ENCODE measurements around the gene URI1. TPM values are rescaled to one million over a fixed set of nuclear protein-coding genes. Genes with fewer than 3 reads are reported as not detected.

The URI1 gene
- total RNA-seq, 4 donors from 2014 or later: 59.1 to 125 (median 67.6) TPM

- H3K4me3 ChIP-seq: no peak overlapping the region
- intact Hi-C loops (cut with DNase I; ENCODE audit: low total_unique reads): no loop called here
- H3K9me3 ChIP-seq: no peaks in the 10 kb centered on the region
- TF ChIP-seq CTCF (IDR thresholded peaks at IDR 0.05) (no peak), POLR2A (IDR thresholded peaks at IDR 0.05) (no peak)
- no peaks in the 10 kb centered on the region for H3K27me3 ChIP-seq
- no peaks in the 10 kb centered on the region for H3K36me3 ChIP-seq
- no peak overlapping the region for H3K27ac ChIP-seq
- no peak for DNase-seq
- H3K4me1 ChIP-seq: peaks cover 15 to 17% of the 10 kb centered on the region in 2 donors
Measured at GRCh38 chr19:29966588-29967249, 24.7 kb downstream of the URI1 start.

DNA sequence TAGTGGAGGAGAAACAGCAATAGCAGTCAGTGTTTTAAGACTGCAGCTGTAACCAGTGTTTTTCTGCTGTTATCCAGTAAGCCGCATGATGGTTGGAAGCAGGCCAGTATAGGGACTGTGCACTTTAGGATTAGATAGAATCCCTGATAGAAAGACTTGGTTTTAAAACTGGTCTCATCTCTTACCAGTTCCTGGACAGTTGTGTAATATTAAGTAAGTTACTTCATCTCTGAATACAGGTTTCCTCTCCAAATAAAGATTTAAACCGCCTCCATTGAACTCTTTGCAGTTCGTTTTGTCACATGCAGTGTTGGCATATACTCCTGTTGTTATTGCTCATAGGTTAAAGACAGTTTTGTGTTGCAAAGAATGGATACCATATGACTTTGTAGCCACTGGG, 25.6 kb downstream of the URI1 start:
- no peaks in the 10 kb centered on the region for H3K36me3 ChIP-seq
- TF ChIP-seq POLR2A (IDR thresholded peaks at IDR 0.05): no peak
- TF ChIP-seq CTCF (IDR thresholded peaks at IDR 0.05): no peak
- no peaks in the 10 kb centered on the region for H3K27me3 ChIP-seq
- H3K4me3 ChIP-seq: no peak overlapping the region
- H3K9me3 ChIP-seq: no peaks in the 10 kb centered on the region
- H3K4me1 ChIP-seq: peaks cover 15 to 17% of the 10 kb centered on the region in 2 donors
- no peak overlapping the region for H3K27ac ChIP-seq
- intact Hi-C loops (cut with DNase I; ENCODE audit: low total_unique reads): no loop called here
- no peak for DNase-seq

- Histone ChIP-seq H3K4me3 (no peak overlapping the region), H3K27ac (no peak overlapping the region), H3K4me1 (peaks cover 5 to 7% of the 10 kb centered on the region in 2 donors), H3K36me3 (no peaks in the 10 kb centered on the region), H3K27me3 (no peaks in the 10 kb centered on the region), H3K9me3 (no peaks in the 10 kb centered on the region)
- DNase-seq: no peak
- intact Hi-C loops (cut with DNase I; ENCODE audit: low total_unique reads): no loop called here
- no peak for TF ChIP-seq CTCF (IDR thresholded peaks at IDR 0.05)
Measured at GRCh38 chr19:29969891-29970290, 27.9 kb downstream of the URI1 start.

DNA sequence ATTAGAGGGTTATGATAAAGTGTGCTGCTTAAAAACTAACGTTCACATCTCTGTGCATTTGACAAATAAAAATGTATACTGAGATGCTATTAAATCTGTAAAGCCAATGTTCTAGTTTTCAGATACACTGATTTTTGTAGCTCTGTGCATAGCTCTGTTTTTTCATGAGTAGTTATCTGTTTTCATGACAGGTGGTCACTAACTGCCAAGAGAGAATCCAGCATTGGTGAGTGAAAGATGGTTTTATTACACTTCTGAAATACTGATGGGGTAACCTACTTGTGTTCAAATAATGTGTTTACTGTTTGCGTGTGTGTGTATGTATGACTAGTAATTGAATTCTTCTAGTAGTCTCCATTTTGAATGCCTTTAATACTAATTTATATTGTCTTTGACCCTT, 29.0 kb downstream of the URI1 start:
- no peak overlapping the region for H3K4me3 ChIP-seq
- intact Hi-C loops (cut with DNase I; ENCODE audit: low total_unique reads): no loop called here
- no peak for DNase-seq
- no peak for TF ChIP-seq CTCF (IDR thresholded peaks at IDR 0.05)
- no peak for TF ChIP-seq POLR2A (IDR thresholded peaks at IDR 0.05)
- no peaks in the 10 kb centered on the region for H3K27me3 ChIP-seq
- no peak overlapping the region for H3K27ac ChIP-seq
- H3K4me1 ChIP-seq: peaks cover 5 to 7% of the 10 kb centered on the region in 2 donors
- no peaks in the 10 kb centered on the region for H3K36me3 ChIP-seq
- no peaks in the 10 kb centered on the region for H3K9me3 ChIP-seq

DNA sequence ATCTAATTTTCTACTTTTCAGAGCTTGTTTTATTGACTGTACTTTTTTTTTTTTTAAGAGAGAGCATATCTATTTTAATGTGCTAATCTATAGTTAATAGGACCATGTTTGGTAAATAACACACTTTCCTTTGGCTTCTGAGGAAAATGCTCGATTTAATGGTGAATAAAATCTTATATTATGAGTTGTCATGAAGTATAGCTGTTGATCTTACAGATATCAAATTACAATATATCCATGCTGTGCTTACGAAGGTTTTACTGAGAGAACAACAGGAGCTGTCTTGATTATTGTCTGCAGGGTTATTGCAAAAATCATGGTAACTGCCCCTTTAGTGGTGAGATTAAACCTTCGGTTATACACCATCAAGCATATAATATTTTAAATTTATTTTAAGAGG, 29.6 kb downstream of the URI1 start:
- no peak for TF ChIP-seq CTCF (IDR thresholded peaks at IDR 0.05)

More for the DNA sequence above, 29.6 kb downstream of the URI1 start:
- H3K27ac ChIP-seq: no peak overlapping the region
- no peak overlapping the region for H3K4me3 ChIP-seq
- no peaks in the 10 kb centered on the region for H3K9me3 ChIP-seq
- no peaks in the 10 kb centered on the region for H3K27me3 ChIP-seq
- DNase-seq: no peak
- H3K36me3 ChIP-seq: no peaks in the 10 kb centered on the region
- H3K4me1 ChIP-seq: peaks cover 5 to 7% of the 10 kb centered on the region in 2 donors
- intact Hi-C loops (cut with DNase I; ENCODE audit: low total_unique reads): no loop called here
